Fibroblast of gingiva (primary cell): ENCODE measurements around the gene THOC2.

Source experiments
- DNase-seq: peaks from one replicate; pipeline ENCODE4 v3.0.0-alpha.2; 2011; ENCODE audit warnings: low read depth

THOC2 gene

GRCh38 chrX:123563167-123563566 is 169.7 kb downstream of the THOC2 start:
- no peak for DNase-seq

- DNase-seq: no peak
Observed at GRCh38 chrX:123562342-123563146, 170.3 kb downstream of the THOC2 start.

- no peak for DNase-seq
Observed at GRCh38 chrX:123561439-123562215, 171.2 kb downstream of the THOC2 start.

GRCh38 chrX:123550829-123551228 is 182.0 kb downstream of the THOC2 start:
- no peak for DNase-seq
